ENCODE measurements around the gene PSAT1.

The PSAT1 gene

DNA sequence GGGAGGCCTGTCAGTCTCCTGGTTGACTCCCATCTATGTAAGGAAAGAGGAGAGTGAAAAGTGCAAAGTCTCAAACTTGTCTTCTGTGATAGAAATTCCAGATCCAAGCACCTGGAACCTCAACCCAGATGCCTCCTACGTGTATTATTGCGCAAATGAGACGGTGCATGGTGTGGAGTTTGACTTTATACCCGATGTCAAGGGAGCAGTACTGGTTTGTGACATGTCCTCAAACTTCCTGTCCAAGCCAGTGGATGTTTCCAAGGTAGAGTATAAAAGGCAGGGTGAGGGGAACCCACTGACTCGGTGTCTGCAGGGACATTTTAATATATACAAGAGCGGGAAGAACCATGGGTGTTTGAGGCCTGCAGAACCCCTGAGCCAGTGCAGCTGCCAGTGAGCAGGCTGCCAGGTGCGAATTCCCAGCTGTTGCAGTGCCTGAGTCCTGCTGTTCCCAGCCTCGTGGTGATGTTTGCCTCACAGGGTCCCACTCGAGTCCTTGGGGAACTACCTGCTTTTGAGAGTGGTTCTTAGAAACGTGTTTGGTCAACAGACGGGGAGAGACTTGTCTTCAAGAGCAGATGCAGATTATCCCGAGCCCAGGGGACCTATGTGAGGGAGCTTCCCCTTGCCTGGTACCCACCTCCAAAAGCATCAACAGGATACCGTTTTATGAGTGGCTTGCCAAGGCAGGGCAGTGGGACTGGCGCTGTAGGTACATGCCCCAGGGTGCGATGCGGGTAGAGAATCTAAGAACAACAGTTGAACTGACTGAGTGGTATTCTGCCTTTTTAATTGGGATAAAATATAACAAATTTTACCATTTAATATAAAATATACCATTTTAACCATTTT lies 9.5 kb downstream of the PSAT1 start:
- no peak overlapping the region for H3K4me3 ChIP-seq (ENCODE audit: low read depth, low read length)
- TF ChIP-seq CTCF (IDR thresholded peaks at IDR 0.05; ENCODE audit: low read depth, low read length, missing control alignments), result no peak
- DNase-seq (ENCODE audit: low read depth), result no peak

GRCh38 chr9:78307360-78307759 lies 10.4 kb downstream of the PSAT1 start:
- no peak for TF ChIP-seq CTCF (IDR thresholded peaks at IDR 0.05; ENCODE audit: low read depth, low read length, missing control alignments)
- no peak for DNase-seq (ENCODE audit: low read depth)
- H3K4me3 ChIP-seq (ENCODE audit: low read depth, low read length), result no peak overlapping the region

- no peak overlapping the region for H3K4me3 ChIP-seq (ENCODE audit: low read depth, low read length)
- no peak for TF ChIP-seq CTCF (IDR thresholded peaks at IDR 0.05; ENCODE audit: low read depth, low read length, missing control alignments)
- DNase-seq (ENCODE audit: low read depth), result no peak
Observed at GRCh38 chr9:78309066-78309465, 12.1 kb downstream of the PSAT1 start.

DNA sequence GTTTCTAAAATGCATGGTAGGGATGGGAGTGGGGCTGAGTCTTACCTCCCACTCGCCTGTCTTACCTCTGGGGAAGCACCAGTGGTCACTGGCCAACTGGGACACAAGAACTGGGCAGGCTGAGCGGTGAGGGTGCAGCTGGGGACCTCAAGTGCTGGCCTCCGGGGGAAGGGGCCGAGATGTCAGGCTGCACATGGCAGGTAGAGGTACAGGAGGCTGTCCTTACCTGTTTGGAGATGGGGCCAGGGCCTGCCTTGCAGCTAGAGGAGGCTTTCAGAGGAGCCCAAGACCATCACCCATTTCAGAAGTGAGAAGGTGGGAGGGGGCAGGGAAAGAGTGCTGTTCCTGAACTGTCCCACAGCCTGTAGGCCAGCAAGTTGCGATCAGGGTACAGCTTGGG lies 14.2 kb downstream of the PSAT1 start:
- TF ChIP-seq CTCF (IDR thresholded peaks at IDR 0.05; ENCODE audit: low read depth, low read length, missing control alignments), result no peak
- H3K4me3 ChIP-seq (ENCODE audit: low read depth, low read length), result no peak overlapping the region
- no peak for DNase-seq (ENCODE audit: low read depth)

- no peak overlapping the region for H3K4me3 ChIP-seq (ENCODE audit: low read depth, low read length)
- DNase-seq (ENCODE audit: low read depth), result no peak
- TF ChIP-seq CTCF (IDR thresholded peaks at IDR 0.05; ENCODE audit: low read depth, low read length, missing control alignments), result no peak
Observed at GRCh38 chr9:78311886-78312524, 15.1 kb downstream of the PSAT1 start.

GRCh38 chr9:78314550-78314949 lies 17.6 kb downstream of the PSAT1 start:
- DNase-seq (ENCODE audit: low read depth), result no peak
- no peak for TF ChIP-seq CTCF (IDR thresholded peaks at IDR 0.05; ENCODE audit: low read depth, low read length, missing control alignments)
- H3K4me3 ChIP-seq (ENCODE audit: low read depth, low read length), result no peak overlapping the region
